ENCODE measurements around the gene FABP1.

The FABP1 gene

GRCh38 chr2:88113069-88113468, 14.8 kb downstream of the FABP1 start:
- DNase-seq, result no peak

GRCh38 chr2:88110830-88111229, 17.0 kb downstream of the FABP1 start:
- DNase-seq, result no peak

GRCh38 chr2:88108796-88109195, 19.1 kb downstream of the FABP1 start:
- no peak for DNase-seq

- no peak for DNase-seq
These were observed 27.4 kb downstream of the FABP1 start for GRCh38 chr2:88100489-88100858.

- DNase-seq, result peak; percentile 50
These were observed 27.9 kb downstream of the FABP1 start for GRCh38 chr2:88099798-88100488.

- no peak for DNase-seq
These were observed 29.3 kb downstream of the FABP1 start for GRCh38 chr2:88098558-88098900.

- no peak for DNase-seq
These were observed 29.8 kb downstream of the FABP1 start for GRCh38 chr2:88097891-88098557.

- no peak for DNase-seq
These were observed 30.7 kb downstream of the FABP1 start for GRCh38 chr2:88097192-88097591.

- DNase-seq, result no peak
These were observed 31.2 kb downstream of the FABP1 start for GRCh38 chr2:88096708-88097107.

- DNase-seq, result no peak
These were observed 32.8 kb downstream of the FABP1 start for GRCh38 chr2:88095022-88095421.

GRCh38 chr2:88092773-88093172, 35.1 kb downstream of the FABP1 start:
- no peak for DNase-seq

- DNase-seq, result no peak
These were observed 35.9 kb downstream of the FABP1 start for GRCh38 chr2:88091943-88092342.

- no peak for DNase-seq
These were observed 37.2 kb downstream of the FABP1 start for GRCh38 chr2:88090446-88091283.

- DNase-seq, result no peak
These were observed 38.9 kb downstream of the FABP1 start for GRCh38 chr2:88088999-88089398.

GRCh38 chr2:88087763-88088162, 40.1 kb downstream of the FABP1 start:
- DNase-seq, result no peak

- DNase-seq, result no peak
These were observed 40.8 kb downstream of the FABP1 start for GRCh38 chr2:88087073-88087472.

GRCh38 chr2:88086401-88086800, 41.5 kb downstream of the FABP1 start:
- DNase-seq, result no peak

- DNase-seq, result no peak
These were observed 42.3 kb downstream of the FABP1 start for GRCh38 chr2:88085602-88086001.

GRCh38 chr2:88085099-88085498, 42.8 kb downstream of the FABP1 start:
- DNase-seq, result no peak

GRCh38 chr2:88082781-88083180, 45.1 kb downstream of the FABP1 start:
- DNase-seq, result no peak

- DNase-seq, result no peak
These were observed 45.8 kb downstream of the FABP1 start for GRCh38 chr2:88081924-88082608.

GRCh38 chr2:88080545-88080944, 47.3 kb downstream of the FABP1 start:
- no peak for DNase-seq

- no peak for DNase-seq
These were observed 49.2 kb downstream of the FABP1 start for GRCh38 chr2:88078643-88079172.

All from NCI-H82 (cell line).